ENCODE measurements around the gene CDC45.
"Not testable (repeated sequence)": the region's sequence is repeated elsewhere in the genome, so short reads cannot be mapped to it uniquely, and the experiment has no call there.

The CDC45 gene

DNA sequence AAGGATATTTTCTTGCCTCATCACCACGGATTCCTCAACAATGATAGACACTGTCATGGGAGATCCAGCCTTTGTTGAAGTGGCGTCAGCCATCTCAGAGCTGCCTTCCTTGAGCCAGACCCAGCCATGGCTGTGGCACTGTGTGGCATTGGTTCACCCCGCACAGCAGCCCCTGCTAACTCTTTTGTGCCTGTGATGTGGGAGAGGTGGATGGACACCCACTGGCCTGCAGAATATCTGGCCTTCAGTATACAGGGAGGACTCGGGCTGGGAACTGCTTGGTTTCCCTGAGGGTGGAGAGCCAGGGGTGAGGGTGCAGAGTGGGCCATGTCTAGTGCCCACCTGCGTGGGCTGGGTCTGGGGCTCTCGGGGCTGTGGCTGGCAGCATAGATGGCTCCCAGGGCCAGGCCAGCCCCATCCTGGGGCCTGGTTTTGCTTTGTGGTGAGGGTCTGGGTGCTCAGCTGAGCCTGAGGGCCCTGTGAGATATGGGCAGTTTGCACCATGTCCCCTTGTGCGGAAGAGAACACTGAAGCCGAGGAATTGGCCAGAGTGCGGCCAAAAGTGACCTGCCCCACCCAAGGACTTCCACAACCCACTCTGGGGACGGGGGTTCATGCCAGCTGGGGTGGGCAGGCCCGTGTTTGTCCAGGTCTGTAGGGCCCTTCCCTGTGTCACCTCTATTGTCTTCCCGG is 38.3 kb downstream of the CDC45 start:
- DNase-seq, result no peak

DNA sequence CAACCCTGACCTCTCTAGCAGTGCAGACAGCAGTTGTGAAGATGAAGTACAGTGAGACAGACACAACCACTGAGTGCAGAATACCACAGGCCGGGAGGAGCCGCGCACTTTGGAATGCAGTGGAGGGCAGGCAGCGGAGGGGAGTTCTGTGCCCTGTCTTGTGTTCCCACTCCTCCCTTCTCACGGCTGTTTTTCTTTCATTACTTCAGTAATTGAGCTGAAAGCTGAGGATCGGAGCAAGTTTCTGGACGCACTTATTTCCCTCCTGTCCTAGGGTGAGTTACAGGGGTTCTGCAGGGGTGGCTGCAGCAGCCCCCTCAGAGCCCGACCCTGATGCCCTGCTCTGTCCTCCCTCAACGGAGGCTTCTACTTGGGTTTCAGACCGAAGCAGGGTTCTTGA is 38.9 kb downstream of the CDC45 start:
- DNase-seq, result no peak

DNA sequence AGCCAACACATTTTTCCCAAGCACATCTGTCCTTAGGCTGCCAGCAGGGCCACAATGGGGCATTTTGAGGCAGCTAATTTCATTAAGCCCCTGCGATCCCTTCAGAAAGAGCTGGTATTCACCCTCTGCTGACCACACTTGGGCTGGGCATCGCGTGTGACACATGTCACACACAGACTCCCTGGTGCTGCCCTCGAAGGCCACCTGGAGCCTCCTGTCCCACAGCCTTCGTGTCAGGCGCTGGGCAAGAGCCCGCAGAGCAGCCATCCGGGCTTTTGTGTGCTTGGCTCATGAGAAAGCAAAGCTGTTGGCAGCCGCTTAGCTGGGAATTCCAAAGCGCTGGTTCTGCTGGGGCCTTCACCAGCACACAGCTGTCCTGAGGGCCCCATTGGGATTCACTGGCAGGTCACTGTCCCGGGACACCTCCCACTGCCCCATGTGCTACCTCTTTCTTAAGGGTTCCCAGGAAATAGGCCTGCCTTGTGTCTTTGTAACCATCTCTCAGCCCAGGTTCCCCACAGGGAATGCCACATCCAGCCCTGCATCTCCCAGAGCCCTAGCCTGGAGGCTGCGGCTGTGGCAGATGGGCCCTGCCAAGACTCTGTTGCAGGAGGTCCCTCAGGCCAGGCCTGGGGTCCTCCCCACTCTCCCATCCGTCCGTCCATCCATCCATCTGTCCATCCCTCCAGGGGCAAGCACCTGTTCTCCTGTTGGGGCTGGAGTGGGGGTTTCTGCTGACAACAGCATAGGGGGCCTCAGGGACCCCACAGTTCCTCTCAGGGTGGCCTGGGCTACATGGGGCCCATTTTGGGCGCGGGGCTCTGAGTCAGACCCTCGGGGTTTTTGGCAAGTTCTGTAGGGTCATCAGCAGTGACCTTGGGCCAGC is 39.6 kb downstream of the CDC45 start:
- no peak for DNase-seq

- DNase-seq, result no peak
Observed at GRCh38 chr22:19520007-19520406, 40.3 kb downstream of the CDC45 start.

DNA sequence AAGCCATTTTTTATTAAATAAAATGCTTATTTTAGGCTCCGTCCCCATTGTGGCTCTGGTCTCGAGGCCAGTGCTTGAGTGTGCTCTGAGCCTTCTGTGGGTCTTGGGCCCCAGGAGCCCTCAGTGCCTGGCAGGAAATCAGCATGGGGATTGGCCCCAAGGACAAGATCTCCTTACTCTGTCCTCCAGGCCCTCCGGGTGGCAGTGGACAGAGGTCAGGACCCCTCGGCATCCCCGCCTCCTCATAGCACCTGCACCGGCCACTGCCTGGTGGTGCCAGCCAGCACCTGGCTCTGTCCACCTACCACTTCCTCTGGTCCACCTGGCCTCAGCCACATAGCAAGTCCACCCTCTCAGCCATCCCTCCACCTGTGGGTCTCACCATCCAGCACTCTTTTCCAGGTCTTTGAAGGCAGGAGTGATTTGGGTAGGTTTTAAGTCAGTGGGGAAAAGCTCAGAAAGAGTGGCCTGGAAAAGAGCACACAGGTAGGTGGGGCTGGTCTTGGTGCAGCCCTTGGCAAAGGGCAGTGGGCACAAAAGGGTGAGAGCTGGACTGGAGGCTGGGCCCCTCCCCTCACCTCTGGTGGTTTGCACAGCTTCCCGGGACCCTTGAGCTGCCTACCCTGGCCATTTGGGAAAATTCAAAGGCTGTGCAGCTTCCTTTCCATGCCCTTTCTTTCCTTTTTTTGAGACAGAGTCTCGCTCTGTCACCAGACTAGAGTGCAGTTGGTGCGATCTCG is 41.0 kb downstream of the CDC45 start:
- DNase-seq, result no peak

- DNase-seq, result no peak
Observed at GRCh38 chr22:19522190-19522880, 42.6 kb downstream of the CDC45 start.

DNA sequence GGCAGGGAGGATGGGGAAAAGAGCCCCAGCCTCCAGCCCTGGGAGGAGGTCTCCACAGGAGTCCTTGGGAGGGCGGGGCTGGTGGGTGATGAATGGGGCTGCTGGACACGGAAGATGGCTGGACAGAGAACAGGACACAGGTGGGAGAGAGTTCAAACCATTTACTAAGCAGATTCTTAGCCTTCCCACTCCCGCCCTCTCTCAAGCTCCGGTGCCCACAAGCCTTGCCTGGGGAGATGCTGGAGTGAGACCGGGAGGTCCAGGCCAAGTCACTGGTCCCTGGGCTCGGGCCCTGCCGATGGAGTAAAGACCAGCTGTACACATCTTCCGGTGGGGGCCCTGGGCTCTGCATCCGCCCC is 43.1 kb downstream of the CDC45 start:
- no peak for DNase-seq

- no peak for DNase-seq
Observed at GRCh38 chr22:19523240-19524169, 43.8 kb downstream of the CDC45 start.

DNA sequence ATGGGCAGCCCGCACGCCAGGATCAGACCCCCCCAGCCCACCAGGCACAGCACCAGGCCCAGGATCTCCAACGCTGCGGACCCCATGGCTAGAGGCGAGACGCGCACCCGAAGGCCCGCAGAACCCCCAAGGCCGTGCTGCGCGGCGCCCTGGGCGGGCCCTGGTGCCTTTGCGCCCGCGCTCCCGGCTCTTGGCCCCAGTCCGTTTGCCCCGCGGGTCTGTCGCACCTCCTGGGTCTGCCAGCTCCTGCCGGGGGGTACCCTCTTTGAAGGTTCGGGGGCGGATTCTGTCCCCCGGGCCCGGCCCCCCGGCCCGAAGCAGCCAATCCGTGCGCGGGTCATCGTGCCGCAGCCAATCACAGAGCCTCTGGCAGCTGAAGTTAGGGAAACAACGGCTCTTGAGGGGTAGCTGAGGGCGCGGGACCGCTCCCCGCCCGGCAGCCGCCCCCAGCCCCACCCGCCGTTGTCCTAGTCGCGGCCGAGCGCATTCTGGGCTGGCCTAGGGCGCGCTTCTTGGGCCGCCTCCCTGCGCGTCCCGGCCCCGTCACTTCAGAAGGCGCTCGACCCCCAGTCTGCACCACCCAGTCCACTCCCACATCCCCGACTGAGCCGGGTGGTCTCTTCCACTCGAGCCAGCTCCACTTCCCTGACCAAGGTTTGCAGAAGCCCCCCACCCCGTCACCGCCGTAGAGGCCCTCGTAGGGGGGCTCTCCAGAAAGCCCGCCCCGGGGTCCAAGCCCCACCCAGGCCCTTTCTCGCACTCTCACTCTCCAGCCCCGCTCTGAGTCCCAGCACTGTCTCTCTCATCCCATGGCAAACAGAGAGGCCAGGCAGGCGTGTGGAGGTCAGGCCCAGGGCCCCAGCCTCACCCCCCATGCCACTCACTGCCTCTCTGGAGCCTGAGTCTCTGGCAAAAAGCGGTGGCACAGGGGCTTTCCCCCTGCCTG is 44.7 kb downstream of the CDC45 start, which contains the start of gene CLDN5:
CLDN5 (minus strand) TSS at position 241 of the 946 bp plus-strand sequence; CDS start at position 86, 155 bp downstream.
- peak; percentile 6 for DNase-seq

- no peak for DNase-seq
Observed at GRCh38 chr22:19525116-19525660, 45.5 kb downstream of the CDC45 start.

DNA sequence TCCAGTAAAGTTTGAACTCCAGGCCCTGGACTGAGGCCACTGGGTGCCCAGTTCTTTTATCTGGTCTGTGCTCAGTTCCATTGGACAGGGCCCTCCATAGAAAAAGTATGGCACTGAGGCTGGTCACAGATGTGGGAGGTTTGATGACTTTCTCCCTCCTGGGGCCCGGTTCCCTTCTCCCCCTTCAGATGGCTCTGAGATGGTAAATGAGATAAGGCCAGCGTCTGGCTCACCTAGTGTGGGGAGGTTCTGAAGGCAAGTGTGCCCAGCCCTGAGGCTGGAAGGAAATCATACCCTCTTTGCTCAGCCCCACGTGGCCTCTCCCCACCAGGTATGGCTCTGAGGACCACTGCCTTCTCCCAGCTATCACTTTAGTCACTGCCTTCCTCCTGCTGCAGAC is 45.9 kb downstream of the CDC45 start:
- DNase-seq, result no peak

DNA sequence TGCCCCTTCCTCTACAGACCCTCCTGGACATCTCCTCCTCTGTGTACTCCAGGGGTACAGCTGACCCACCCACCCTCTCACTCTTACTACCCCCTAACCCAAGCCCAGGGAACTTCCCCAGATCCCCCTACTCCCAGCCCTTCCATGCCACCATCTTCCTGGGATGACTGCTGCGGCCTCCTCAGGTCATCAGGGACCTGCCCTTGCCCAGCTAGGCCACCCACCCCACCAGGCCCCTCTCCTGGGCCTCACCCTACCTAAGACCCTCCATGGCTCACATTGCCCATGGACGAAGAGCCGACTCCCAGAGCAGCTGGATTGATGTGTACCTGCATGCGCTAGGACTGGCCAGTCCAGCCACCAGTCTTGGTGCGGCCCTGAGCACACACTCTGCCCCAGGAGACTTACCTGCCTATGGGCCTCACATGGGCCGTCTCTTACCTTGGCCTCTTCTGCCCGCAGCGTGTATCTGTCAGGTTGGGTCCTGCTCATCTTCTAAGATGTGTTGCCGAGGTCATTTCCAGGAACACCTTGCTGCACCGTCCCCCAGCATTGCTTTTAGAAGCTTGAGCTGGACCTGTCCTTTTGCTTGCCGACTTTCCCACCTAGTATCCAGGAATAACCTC is 46.5 kb downstream of the CDC45 start:
- DNase-seq, result no peak

DNA sequence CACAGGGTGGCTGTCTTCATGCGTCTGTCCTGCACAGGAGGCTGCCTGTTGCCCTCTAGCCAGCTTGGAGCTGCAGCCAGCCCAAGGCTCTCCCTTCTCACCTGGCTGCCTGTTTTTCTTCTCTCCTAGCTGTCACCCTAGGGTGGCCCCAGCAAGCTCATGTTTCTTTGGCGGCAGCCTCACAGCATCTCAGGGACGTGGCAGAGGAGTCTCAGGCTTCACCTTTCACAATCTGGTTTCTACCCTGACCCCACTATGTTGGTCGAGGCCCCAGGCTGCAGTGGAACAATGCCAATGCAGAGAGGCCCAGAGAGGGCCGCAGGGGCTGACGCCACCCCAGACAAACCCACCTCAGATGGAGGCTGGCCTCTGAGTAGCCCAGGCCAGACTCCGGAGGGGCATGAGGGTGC is 47.0 kb downstream of the CDC45 start:
- no peak for DNase-seq

GRCh38 chr22:19527321-19527721 is 47.6 kb downstream of the CDC45 start:
- no peak for DNase-seq

- DNase-seq, result no peak
Observed at GRCh38 chr22:19527861-19528417, 48.2 kb downstream of the CDC45 start.

GRCh38 chr22:19529811-19530210 is 50.1 kb downstream of the CDC45 start:
- no peak for DNase-seq

DNA sequence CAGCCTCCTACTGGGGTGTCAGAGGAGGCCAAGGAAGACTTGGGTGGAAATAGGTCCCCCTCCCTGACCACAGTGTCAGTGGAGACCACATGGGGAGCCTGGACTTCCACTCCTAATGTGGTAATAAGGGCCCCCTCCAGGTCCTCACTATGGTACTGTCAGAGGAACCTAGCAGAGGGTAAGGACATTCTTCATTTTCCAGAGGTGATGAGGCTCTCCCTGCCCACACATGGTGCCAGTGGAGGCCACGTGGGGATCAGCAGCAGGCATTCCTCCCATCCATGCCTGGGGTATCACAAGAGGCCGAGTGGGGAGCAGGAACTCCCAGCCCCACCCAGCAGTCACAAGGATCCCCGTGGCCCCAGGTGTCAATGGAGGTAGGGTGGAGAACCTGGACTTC is 51.0 kb downstream of the CDC45 start:
- DNase-seq, result no peak

- not testable (repeated sequence) for DNase-seq
Observed at GRCh38 chr22:19531327-19531726, 51.6 kb downstream of the CDC45 start.

DNA sequence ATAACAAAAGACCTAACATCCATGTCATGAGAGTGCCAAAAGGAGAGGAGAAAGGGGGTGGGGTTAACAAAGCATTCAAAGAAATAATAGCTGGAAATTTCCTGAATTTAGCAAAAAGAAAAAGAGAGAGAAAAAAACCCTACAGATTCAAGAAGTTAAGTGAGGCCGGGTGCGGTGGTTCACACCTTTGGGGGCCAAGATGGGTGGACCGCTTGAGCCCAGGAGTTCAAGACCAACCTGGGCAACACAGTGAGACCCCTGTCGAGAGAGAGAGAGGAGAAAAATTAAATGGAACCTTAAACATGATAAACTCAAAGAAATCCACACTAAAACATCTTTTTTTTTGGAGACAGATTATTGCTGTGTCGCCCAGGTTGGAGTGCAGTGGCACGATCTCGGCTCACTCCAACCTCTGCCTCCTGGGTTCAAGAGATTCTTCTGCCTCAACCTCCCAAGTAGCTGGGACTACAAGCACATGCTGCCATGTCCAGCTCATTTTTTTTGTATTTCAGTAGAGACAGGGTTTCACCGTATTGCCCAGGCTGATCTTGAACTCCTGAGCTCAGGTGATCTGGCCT is 53.4 kb downstream of the CDC45 start:
- DNase-seq, result no peak
